HG02642 (cell line): ENCODE data around the gene DLGAP4.

Experiments used
- ATAC-seq: cut with Tn5 transposase; IDR thresholded peaks from one replicate; pipeline ENCODE4 v1.9.1; 2021; ENCODE audit warnings: mild to moderate bottlenecking; ENCODE audit not compliant: unreplicated experiment, poor library complexity

Gene DLGAP4

DNA sequence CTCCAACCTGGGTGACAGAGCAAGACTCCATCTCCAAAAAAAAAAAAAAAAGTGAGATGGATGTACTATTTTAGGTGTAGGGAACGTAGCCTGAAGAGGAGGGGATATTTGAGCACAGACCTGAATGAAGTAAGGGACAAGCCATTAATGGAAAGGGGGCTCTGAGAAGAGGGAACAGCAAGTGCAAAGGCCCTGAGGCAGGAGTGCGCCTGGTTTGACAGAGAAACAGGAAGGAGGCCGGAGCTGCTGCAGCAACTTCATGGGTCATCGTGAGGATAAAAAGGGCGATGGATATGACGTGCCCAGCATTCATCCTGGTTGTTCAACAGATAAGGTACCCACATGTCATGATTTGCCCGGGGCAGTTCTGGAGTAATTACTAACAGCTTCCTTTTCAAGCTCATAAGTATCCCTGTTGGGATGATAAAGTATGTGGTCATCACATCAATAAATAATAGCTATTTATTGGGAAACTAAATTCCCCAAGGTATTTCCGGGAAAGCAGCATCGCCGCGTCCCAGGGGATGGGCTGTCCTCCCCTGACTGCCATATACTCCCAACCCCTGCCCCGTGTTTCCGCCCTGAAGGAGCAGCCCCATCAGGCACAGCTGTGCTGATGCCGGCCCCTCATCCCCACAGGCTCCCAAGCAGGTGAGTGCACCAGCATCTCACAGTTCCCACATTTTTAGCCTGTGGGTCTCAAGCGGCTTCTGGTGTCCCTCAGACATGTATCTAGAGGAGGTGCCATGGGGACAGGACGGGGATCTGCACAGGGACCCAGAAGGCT, 43.4 kb downstream of the DLGAP4 start:
- no peak for ATAC-seq

DNA sequence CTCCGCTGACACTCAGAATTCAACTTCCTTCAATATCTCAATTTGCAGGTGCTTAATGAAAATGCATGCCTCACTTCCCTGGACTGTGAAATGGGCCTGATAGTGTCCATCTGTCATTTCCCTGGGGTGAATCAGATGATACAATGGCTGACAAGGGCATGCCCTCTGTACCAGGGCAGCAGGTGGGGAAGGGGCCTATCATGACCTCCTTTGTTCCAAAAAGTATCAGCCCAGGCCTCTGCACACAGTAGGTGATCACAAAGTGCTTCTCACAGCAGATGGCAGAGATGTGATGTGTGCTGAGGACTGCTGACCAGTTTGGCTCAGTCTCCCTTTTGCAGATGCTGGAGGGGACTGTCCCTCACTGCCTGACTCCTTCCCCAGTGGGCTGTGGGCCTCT, 44.3 kb downstream of the DLGAP4 start:
- ATAC-seq = no peak

DNA sequence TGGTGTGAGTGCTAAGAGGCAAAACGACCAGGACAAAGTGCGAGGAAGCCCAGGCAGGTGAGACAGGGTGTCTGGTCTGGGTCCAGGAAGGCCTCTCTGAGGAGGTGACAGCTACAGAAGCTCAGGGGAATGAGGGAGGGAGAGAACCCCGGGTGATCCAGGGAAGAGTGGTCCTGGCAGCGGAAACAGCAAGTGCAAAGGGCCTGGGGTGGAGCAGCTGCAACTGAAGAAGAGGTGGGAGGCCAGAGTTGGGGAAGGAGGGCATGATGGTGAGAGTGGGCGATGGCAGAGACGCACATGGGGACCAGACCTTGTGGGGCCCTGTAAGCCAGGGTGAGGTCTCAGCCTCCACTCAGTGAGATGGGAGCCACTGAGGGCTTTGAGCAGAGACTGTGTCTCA, 45.8 kb downstream of the DLGAP4 start:
- ATAC-seq = no peak

DNA sequence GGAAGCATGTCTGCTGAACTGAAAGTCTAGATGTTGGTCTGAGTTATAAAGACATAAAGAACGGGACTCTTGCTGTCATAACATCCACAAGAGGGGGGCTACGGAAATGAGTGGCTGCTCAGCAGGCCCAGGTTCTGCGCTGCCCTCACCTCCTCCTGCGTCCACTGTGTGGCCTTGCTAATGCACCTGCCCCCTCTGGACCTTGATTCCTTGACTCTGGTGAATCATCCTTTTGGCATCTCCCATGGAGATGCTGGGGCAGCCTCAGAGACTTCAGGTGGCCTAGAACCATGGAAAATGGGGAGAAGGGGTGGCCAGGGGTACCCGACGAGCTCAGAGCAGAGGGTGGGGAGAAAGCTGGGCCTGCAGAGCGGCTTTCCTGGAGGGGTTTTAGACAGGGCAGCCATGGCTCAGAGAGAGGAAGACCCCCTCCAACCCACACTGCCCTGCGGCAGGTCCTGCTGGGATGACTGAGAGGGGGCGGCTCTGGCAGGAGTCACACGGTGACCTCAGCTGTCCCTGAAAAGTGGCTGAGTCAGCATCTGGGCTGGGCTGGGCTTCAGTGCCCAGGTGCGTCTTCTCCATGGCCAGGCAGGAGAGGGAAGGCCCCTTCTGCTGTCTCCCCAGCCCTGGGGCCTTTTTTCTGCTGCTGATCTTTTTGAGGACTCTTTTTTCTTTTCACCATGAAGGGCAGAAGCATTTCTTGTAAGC, 46.9 kb downstream of the DLGAP4 start:
- ATAC-seq = no peak

DNA sequence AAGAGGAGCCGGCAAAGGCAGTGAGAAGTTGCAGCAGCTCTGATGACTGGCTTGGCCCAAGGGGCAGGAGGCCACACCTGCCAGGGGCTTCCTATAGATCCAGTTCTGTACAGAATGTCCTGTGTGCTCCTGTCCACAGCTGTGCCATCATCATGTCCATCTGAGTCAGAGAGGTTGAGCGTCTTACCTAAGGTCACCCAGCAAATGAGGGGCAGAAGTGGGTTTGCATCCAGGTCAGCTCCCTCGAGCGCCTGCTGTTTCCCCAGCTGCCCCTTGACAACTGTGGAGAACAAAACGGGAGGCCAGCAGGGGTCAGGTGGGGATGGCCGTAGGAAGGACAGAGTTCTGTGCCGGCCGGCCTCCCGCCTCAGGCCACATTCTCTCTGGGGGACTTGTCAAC, 47.6 kb downstream of the DLGAP4 start:
- no peak for ATAC-seq

DNA sequence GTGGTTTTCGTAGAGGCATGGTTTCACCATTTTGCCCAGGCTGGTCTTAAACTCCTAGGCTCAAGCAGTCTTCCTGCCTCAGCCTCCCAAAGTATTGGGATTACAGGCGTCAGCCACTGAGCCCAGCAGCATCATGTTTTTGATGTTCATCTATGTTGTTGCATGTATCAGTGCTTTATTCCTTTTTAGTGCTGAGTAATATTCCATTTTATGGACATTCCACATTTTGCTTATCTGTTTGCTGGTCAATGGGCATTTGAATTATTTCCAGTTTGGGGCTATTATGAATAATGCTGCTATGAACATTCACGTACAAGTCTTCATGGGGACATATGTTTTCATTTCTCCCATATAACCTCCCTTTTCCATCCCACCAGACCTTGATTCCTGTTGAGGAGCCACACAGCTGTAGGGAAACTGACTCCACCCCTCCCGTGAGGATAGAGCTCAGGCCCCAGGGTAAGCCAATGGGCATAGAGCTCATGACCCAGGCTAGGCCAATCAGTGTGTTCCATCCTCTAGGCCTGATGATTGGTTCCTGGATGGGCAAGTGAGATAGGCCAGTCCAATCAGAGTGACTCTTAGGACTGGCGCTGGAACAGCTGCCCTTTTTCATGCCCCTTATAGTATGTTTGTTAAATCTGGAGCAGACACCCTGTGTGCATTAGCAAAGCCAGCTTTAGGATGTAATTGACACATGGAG, 49.5 kb downstream of the DLGAP4 start:
- ATAC-seq = no peak

DNA sequence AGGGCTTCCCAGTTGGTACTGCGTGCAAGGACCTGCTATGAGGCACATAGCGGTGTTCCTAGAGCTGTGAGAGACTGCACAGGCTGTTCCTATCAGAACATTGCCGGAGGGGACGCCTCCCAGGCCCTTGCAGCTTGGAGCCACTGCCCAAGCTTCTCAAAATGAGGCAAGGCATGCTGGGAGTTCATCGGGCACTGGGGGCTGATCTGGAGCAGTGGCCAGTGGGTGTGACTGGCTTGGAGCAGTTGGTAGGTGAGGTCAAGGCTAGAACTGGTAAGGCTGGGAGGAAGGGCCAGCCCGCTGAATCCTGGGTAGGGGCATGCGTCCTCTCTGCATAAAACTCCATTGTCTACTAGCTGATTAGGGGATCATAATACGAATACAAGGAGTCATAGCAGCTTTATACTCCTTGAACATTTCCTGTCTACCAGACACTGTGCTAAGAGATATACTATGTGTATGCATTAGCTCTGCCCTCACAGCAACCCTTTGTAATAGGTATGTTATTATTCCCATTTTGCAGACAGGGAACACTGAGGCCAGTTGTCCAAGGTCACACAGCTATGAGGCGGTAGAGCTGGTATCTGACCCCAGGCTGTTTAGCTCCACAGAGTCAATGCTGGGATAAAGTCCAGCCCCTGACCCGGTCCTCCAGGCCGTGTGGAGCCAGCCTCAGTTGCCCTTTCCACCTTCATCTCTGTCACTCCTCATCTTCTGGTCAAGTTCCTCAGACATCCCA, 53.7 kb downstream of the DLGAP4 start:
- ATAC-seq = no peak

DNA sequence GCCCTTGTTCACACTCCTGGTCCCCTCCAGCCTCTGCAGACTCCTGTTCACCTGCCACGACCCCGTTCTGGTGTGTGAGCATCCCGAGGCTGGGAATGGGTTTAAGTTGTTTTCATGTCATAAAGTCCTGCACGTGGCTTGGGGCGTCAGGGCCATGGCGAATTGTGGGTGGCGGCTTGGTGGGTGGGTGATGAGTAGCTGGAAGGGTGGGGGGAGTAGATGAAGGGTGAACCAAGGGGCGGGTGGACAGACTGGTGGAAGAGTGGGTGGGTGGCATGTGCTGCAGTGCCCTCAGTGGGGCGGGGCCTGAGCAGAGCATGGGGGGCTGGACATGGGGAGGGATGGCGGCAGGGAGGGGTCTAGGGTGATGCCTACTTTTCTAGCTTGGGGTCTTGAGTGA, 54.3 kb downstream of the DLGAP4 start:
- no peak for ATAC-seq

DNA sequence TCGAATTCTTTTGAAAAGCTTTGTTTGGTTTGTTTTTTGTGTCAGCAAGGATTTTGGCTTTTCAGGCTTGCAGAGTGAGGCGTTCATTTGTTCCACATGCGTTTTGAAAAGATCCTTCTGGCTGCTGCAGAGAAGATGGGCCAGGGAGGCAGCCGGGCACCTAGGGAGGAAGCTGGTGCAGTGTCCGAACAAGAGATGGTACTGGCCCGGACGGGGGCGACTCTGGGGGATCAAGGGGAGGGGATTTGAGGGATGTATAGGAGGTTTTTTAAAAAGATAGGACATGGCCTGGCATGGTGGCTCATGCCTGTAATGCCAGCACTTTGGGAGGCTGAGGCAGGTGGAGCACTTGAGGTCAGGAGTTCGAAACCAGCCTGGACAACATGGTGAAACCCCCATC, 55.3 kb downstream of the DLGAP4 start:
- ATAC-seq = no peak

DNA sequence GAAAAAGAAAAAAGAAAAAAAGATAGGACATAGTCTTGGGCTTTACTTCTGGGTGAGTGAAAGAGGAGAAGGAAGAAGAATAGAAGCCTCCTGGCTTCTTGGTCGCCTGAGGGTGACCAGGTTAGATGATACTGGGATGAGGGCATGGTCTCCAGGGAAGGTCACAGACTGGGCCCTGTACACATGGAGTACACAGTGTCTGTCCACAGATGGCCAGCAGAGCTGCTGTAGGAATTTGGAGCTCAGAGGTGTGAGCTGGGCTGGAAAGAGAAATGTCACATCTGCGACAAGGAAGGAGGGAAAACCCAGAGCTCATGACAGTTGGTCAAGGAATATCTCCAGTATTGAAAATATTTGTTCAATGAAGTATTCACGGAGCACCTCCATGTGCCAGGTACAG, 56.1 kb downstream of the DLGAP4 start:
- no peak for ATAC-seq

DNA sequence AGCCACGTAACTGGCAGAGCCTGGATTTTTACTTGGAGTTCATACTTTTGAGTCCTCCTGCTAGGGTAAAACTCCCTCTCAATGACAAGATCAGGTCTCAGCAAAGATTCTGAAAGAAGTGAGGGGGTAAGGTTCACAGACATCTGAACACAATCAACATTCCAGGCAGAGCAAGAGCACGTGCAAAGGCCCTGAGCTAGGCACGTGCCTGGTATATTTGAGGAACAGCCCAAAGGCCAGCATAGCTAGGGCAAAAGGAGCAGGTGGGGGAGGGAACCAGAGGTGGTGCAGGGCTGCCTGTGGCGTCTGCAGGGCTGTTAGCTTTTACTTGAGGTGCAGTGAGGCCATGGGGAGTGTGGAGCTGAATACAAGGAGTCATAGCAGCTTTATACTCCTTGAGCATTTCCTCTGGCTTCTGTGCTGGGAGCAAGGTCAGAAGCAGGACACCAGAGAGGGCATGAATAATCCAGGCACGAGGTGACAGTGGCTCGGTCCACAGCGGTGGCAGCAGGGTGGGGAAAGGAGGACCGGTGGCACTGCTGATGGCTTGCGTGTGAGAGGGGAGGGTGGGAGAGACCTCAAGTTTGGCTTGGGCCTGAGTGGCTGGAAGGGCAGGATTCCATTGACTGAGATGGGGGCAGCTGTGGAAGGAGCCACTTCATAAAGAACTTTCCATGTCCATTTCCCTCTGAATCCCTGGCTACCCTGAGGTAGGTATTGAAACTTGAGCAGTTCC, 57.0 kb downstream of the DLGAP4 start:
- ATAC-seq = no peak

DNA sequence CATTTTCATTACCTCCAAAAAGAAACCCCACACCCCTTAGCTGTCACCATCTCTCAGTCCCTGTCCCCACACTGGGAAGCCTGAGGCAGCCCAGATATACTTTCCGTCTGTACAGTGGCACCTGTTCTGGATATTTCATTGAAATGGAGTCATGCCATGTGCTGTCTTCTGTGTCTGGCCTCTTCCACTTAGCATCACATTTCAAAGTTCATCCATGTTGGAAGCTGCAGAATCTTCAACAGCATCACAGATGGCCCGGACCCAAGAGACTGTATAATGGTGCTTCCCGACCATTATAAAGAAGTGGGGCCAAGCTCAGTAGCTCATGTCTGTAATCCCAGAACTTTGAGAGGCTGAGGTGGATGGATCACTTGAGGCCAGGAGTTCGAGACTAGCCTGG, 58.4 kb downstream of the DLGAP4 start:
- no peak for ATAC-seq

DNA sequence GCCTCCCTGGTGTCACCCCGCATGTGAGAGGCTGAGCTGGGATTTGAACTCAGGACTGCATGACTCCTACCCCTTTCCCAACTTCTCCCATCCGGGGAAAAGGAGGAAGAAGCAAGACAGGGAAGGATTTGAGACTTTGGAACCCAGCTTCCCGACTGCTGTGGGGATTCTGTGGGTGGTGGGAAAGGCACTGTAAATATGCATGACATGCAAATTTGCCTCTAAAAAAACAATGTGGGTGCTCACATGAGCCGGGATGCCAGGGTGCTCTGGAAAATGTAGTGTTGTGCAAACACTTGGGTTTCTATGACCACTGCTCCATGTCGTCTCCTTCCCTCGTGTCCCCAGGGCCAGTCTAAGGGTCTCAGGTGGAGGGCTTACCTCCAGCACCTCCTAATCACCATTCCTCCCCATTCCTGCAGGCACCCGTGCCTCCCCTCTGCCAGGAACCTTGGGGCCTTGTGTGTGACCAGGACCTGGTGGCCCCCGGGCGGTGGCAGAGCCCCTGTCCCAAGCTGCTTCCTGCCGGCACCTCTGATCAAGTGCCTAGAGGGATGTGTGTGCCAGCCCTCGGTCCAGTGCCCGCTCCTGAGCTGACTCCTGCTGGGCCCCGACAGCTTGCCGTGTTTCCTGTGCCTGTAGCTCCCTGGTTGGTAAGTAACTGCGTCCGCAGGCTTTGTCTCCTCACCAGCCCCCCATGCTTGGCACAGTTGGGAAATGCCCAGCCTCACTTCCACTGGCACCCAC, 60.7 kb downstream of the DLGAP4 start:
- no peak for ATAC-seq

DNA sequence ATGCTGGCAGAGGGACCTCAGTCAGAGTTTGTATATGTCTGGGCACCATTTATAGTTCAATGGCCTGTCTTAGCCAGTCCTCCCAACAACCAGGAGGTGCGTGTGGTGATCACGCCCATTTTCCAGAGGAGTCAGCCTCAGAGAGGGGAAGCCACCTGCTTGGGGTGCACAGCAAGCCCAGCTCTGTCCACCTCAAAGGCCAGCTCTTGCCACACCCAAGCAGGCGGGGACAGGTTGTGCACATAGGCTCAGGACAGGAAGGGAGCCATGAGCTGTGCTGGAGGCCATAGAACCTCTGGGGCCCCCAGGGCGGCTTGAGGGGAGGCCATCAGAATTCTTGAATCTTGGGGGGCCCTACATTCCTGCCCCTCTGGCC, 61.2 kb downstream of the DLGAP4 start:
- no peak for ATAC-seq

DNA sequence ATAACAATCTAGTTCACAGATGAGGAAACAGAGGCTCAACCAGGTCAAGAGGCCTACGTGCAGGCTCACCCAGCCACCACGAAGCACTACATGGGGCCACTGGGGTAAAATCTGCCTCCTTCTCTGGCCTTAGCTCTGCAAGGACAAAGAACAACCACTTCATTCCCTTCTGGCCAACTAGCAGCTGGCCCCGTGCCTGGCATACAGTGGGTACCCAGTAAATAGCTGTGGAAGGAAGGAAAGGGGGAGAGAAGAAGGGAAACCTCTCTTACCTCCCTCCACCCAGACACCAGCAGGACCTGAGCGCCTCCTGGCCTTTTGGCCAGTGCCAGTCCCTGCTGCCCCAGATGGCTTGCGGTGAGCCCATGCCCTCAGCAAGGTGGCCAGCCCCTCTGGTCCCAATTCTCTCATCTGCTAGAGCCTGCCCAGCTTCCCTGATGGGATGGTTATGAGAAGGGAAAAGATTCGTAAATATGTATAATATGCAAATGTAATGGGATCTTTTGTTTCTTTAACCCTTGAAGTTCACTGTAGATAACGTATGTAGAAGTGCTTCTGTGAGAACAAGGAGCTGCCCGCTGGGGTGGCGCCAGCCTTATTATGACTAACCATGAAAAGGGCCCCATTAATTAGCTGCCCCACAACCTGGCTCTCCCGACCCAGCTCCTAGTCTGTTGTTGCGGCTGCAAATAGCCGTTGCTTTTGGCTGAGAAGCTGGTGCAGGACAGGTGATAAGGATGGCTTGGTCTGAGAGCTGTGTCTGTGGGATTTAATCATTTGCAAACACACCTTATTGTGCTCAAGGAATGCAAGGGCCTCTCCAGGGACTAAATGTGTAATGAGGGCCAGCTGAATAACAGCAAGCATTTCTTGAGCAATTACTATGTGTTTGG, 62.0 kb downstream of the DLGAP4 start:
- no peak for ATAC-seq

DNA sequence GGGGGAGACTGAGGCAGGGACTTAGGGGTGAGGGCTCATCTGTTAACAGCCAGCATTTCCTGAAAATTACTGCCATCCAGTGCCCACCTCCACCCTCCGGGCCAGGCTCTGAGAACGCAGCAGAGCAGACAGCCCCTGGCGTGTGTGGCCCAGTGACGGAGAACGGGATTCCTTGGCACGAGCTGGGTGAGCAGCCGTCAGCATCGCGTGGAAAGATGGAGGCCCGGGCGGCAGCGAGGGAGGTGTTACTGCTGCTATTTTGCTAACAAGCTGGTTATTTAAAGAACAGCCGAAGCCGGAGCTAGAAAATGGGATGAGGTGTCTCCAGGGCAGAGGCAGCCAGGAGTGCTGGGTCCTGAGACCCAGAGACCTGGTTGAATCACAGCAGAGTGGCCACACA, 62.7 kb downstream of the DLGAP4 start:
- ATAC-seq = no peak

DNA sequence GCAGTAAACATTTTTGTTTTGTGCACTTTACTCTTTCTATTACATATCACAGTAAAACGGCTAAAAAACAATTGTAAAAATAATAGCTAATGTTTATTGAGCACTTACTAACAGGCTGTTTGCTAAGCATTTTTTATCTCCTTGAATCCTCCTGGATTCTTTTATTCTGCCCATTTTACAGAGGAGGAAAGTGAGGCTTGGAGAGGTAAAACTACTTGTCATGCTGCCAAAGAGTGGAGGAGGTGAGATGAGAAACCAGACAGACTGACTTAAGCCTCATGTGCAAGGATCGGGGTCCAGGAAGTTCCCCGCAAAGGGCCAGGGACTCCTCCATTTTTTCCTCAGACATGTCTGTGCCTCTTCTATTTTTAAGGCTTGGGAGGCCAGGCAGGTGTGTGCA, 63.6 kb downstream of the DLGAP4 start:
- no peak for ATAC-seq

DNA sequence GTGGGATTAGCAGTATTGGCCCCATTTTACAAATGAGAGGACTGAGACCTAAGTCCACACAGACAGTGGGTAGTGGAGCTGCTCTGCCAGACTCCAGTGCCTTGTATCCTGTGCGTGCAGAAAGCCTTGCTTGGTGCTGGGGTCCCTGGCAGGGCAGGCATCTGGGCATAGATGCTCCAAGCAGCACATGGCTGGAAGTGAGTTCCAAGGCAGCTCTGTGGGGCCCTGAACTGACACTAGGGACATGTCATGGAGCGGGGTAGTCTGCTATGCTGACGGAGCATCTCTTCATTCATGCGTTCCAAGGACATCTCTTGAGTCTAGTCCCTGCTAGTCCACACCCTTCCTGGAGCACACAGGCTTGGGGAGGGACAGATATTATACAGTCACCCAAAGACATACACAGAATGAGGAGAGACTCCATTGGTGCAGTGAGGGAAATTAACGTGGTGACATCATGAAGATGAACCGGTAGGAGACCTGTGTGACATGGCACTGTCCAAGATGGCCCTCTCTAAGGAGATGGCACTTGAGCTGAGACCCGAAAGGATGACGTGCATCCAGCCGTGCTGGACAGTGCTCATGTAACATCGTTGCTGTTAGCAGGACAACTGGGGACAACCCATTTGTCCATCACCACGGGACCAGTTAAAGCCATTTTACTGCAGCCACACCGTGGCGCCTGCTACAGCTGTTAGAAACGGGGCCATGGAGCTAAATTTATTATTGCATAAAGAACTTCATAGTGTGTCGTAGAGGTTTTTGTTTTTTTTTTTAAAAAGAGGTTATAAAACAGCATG, 65.1 kb downstream of the DLGAP4 start:
- ATAC-seq = no peak
